Measurements from ENCODE around the gene DNM3.
"Not testable (repeated sequence)": the region's sequence is repeated elsewhere in the genome, so short reads cannot be mapped to it uniquely, and the experiment has no call there.

The DNM3 gene

DNA sequence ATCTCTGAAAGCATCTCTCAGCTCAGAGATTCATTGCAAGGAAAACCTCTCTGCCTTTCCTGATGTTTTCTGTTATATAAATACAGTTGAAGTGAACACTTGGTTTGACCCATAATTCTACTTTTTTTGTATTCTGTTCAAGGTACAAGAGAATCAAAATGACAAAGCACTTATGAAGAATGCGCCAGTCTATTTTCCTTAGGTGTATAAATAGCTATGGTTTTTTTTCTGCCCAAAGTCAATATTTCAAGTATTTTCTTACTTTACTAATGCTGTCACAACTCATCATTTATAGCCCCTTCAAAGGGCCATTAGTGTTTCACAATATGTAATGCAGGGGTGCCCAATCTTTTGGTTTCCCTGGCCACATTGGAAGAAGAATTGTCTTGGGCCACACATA lies 436.7 kb downstream of the DNM3 start:
- no peak for DNase-seq (ENCODE audit: low spot score)

DNA sequence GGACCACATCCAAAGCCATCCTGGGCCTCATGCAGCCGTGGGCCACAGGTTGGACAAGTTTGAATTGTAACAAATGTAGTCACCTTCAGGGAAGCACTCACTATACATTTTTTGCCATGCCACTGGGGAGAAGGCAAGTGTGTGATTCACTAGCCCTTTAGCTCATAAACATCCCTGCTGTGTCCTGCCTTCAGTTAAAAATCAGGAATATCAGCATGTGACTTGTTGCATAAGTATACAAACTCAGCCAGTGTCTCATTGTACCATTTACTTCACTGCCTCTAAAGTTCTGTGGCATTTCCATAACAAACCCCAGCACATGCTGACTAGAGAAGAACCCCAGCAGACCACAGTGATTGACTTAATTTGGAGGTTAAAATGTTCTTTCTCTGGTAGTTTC lies 437.2 kb downstream of the DNM3 start:
- no peak for DNase-seq (ENCODE audit: low spot score)

DNA sequence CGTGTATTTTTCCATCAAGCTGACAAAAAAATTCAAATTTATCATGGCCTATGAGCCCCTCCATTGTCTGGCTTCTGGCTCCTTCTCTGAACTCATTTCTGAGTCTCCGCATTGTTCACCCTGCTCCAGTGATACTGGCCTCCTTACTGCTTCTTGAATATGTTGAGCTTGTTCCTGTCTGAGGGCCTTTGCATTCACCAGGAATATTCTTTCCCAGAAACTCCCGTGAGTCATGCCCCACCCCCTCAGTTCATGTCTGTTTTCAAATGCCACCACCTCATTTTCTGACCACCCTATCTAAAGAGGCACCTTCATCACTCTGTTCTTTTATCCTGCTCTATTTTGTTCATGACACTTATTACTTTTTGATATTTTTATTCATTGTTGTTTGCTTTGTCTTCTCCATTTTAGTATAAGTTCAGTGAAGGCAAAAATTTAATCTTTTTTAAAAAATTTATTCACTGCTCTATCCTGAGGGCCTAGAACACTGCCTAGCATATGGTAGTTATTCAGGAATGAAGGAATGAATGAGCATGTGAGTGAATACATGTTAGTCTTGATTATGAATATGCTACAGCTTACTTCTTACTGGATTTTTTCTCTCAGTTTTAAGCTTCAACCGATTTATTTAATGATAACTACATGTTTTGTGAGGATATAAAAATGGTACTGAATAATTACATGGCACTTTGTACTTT lies 438.8 kb downstream of the DNM3 start:
- no peak for DNase-seq (ENCODE audit: low spot score)

DNA sequence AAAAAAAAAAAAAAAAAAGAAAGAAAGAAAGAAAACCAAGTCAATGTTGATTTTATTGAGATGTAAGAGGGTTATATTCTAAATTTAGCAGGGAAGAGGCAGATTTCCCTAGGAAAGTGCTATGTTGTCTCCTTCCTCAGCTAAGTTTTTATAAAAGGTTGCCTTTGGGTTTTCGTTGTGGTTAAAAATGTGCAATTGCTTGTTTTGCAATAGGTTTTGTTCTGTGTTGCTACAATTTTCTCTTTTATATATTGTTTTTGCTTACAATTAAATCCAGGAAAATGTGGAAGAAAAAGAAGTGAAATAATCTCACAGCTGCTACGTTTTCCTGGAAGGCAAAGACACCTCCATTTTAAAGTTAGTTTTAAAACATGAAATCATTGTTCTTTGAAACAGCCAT lies 442.5 kb downstream of the DNM3 start:
- no peak for DNase-seq (ENCODE audit: low spot score)

DNA sequence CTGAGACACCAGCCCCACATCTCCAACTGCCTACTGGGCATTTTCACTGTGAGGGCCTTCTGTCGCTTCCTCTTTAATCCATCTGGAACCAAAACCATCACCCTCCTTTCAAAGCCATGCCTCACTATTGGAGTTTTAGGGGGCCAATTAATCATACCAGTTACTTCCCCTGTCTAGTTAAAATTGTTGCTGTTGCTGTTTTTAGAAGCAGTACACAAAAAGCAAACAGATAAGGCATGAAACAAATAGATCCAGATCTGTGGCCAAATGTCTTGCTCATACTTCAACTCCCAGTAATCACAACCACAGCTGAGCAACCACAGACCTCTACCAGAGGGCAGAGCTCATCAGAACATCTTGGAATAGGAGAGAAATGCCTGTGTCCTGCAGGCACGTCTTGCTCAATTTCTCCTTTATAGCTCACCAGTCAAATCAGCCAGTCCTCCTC lies 445.4 kb downstream of the DNM3 start:
- no peak for DNase-seq (ENCODE audit: low spot score)

DNA sequence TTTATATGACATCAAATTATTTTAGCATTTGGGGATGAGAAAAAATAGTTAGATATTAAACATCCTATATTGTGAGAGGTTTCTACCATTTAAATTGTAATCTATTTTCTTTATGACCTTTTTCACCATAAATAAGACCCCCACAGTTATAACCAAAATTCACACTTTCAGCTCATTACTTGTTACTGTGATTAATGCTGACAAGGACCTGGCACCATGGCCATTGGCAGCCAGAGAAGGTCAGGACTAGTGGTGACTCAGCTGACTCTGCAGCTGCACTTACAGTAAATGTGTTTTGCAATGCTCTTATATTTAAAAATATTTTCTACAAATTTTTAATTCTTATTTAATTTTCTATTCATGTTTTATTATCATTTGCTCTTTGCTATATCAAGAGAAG lies 445.9 kb downstream of the DNM3 start:
- peak; percentile 37 for DNase-seq (ENCODE audit: low spot score)

DNA sequence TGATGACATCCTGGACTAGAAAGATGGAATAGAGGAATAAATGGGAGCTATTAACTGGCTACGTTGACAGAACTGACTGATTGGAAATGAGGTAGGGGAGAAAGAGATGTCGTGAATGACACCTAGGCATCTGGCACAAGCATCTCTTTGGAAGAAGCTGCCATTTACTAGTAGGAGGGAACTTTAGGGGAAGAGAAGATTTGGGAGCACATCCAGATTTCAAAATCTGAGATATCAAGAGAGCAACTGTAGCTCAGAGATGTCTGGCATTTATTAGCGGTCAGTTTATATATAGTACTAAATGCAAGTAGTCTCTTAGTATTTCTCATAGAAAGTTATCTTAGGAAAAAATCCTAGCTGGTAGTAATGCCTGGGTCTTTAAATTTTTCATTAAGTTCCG lies 447.3 kb downstream of the DNM3 start:
- DNase-seq (ENCODE audit: low spot score), result no peak

DNA sequence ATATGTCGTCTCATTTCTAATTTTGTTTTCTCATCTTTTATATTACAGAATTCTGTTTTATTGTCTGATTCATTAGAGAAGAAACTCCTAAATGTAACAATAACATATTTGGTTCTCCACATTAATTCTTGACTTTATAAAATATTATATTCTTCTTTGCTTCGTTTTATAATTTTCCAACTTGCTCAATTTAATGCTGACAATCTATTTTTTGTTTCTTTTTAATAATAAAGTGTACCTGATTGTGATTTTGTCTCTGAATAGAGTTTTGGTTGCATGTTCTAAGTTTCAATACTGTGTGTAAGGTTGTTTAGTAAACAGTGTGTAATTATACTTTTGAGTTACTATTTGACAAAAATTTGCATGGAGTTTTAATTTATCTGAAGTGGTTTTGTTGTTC lies 448.1 kb downstream of the DNM3 start:
- no peak for DNase-seq (ENCODE audit: low spot score)

DNA sequence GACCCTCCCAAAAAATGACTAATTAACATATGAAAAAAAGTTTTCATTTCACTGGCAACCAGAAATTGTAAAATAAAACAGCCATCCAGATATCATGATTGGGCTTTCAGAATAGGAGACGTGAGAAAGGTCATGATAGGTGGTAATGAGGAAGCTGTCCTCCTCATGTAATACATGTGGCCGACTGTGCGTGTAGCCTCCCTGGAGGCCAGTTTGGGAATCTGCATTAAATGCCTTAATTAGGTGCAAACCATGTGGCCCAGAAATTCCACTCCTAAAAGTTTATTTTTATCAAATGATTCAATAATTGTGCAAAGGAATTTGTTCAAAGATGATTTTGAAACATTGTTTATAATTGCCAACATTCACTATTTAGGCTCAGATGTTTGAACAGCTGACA lies 451.5 kb downstream of the DNM3 start:
- DNase-seq (ENCODE audit: low spot score), result no peak

DNA sequence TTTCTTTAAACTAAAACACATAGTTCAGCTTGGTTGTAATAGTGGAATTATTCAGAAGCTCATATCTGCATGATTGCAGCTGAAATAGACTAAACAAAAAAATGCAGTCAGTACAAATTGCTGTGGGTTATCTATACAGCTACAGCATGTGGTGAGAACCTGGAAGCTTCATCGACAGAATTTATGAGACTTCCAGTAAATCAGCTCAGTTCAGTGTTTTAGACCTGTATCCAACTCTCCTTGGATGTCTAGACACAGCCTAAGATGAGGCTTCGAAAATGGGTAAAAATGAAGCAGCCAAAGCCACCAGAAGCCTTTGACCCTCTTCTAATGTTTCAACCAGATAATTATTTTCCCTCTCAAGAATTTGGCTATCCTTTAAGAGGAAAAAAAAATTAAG lies 452.1 kb downstream of the DNM3 start:
- no peak for DNase-seq (ENCODE audit: low spot score)

DNA sequence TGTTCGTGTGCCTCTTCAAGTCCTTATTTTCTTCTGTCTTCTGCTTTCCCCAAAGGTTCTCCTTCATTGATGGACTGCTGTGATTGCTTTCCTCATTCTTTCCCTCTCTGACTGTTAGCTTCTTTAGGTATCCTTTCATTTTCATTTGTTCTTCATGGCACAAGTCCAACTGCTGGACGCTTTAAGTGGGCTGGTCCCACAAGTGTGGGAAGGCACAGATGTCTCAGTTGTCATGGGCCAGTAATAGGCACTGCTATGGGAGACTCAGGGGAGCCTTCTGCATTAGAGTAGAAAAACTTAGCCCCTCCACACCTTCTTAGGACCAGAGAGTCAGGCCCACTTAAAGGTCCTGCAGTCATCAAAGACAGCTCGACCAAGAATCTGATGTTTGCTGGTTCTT lies 456.8 kb downstream of the DNM3 start:
- DNase-seq (ENCODE audit: low spot score), result no peak

DNA sequence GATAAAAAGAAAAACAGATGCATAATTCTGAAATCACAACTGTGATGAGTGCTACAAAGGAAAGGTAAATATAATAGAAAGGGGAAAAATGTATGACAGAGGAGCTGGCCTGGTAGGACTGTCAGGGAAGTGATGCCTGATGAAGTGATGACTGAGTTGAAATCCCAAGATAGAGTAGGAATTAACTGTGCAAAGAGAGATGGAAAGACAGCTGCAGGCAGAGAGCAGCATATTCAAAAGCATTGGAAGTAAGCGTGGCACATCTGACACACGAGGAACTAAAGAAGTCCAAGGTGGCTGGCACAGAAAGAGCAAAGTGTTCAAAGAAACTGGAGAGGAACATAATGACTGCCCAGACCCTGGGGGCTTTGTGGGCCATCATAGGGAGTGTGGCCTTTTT lies 457.6 kb downstream of the DNM3 start:
- no peak for DNase-seq (ENCODE audit: low spot score)

DNA sequence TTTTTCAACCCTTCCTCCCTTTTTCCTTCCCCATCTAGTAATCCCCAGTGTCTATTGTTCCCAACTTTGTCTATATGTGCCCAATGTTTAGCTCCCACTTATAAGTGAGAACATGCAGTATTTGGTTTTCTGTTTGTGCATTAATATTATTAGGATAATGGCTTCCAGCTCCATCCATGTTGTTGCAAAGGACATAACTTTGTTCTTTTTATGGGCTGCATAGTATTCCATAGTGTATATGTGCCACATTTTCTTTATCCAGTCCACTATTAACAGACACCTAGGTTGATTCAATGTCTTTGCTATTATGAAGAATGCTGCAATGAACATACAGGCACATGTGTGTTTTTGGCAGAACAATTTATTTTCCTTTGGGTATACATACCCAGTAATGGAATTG lies 458.2 kb downstream of the DNM3 start:
- DNase-seq (ENCODE audit: low spot score), result no peak

DNA sequence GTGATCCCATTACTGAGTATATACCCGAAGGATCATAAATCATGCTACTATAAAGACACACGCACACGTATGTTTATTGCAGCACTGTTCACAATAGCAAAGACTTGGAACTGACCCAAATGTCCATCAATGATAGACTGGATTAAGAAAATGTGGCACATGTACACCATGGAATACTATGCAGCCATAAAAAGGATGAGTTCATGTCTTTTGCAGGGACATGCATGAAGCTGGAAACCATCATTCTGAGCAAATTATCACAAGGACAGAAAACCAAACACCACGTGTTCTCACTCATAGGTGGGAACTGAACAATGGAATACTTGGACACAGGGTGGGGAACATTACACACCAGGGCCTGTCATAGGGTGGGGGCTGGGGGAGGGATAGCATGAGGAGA lies 466.2 kb downstream of the DNM3 start:
- DNase-seq (ENCODE audit: low spot score), result not testable (repeated sequence)

DNA sequence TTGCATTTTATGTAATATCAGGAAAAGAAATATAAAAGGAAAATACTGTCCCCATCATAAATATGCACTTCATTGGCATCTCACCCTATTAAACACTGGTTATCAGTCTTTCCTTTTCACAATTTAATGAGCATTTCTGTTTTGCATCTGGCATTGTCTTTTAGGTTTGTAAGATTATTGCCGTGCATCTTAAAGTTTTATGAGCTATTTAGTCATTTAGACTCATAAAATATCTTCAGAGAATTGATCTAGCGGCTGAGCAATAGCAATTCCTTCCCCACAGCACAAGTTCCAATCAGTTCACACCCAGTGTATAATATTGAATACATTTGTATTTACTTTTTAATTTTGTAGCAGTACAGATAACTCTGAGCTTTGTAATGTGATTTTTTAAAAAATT lies 466.8 kb downstream of the DNM3 start:
- no peak for DNase-seq (ENCODE audit: low spot score)

DNA sequence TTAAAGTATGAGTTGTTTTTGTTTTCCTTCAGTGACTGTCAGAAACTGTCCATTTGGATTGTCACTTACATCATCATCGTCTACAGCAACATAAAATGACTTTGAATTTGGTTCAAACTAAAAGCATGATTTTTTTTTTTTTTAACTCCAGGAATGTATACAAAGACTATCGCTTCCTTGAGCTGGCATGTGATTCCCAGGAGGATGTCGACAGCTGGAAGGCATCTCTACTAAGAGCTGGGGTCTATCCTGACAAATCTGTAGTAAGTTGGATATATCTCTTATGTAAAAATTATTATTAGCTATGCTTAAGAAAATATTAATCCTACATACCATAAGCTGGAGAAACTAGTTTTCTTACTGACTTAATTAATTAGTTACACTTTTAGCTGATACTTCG lies 467.3 kb downstream of the DNM3 start:
- DNase-seq (ENCODE audit: low spot score), result no peak

DNA sequence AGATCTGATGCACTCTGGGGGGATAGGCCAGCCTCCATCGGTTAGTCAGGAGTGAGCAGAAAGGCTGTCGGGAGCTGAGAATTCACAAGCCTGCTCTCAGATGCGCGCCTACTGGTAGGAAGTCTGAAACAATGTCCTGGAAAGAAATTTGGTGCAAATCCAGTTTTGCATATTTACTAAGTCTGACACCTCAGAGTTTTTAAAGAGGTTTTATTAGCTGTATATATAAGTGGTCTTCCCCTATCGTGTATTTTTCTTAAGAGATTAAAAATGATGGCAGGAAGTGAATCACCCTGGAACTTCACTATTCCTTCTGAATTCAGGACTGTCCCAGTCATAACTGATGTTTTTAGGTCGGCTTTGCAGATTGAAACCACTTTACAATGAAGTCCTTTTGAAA lies 479.4 kb downstream of the DNM3 start:
- DNase-seq (ENCODE audit: low spot score), result no peak

DNA sequence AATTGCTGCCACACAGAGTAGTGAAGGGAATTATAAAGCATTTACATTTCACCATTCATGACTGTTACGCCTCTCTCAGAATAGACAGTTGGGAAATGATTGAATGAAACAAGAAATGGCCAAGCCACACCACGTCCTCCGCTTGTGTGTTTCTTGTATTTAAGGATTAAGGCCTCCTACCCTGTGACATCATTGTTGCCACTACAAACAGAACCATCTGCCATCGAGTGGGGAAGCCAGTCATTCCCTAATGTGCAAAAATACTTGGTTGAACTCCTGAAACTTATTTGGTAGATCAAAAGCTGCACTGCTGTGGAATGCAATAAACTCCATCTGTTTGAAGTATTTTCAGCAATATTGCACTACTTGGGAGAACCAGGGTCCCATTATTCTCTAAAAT lies 480.2 kb downstream of the DNM3 start:
- no peak for DNase-seq (ENCODE audit: low spot score)

DNA sequence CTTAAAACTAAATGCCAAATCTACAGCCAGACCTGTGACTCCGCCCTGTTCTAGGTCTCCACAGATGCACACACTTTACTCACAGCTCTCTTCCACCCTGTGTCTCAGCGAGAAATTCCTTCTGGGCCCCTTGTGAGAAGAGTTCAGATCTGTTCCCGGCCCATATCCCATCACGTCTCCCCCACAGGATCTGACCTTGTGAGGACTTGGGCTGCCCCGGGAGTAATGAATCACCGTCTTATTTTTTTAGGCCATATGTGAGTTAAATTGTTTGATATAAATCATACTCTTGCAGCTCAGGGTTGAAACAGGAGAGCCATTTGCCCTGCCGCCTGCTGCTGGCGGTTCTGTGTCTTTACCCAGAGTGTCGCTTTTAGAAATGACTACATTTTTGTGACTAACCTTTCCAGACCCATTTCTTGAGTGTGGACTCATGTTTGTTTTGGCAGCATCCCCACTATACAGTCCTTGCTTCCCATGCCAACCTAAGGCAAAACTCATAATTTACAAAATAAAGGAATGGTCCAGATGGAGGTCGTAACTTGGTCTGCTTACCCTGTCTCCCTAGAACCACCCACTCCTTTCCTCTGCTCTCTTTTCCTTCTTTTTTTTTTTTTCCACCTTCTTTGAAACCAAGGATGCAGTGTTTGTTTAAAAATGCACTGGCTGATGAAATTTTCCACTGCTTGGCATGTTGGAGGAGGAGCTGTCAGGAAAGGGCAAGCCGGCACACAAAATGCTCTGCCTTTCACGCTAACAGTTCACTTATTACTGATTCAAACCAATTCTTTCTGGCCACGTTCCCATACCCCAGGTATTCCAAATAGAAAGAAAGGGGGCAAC lies 481.1 kb downstream of the DNM3 start:
- no peak for DNase-seq (ENCODE audit: low spot score)

DNA sequence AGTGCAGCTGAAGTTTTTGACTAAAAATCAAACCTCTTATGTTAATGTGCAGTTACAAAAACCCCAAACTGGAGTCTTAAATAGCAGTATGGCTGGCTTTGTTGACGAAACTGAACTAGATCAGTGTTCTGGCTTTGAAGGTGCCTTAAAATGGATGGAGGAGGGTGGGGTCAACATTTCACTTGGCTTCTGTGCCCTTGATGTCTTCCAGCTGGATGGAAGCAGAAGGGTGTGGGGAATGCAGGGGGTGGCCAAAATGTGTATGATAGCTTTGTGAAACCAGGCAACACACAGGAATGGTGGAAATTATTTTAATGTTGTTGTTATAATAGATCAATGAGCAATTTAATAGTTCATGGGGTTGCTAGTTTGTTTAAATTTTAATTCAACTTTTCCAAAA lies 482.4 kb downstream of the DNM3 start:
- no peak for DNase-seq (ENCODE audit: low spot score)

DNA sequence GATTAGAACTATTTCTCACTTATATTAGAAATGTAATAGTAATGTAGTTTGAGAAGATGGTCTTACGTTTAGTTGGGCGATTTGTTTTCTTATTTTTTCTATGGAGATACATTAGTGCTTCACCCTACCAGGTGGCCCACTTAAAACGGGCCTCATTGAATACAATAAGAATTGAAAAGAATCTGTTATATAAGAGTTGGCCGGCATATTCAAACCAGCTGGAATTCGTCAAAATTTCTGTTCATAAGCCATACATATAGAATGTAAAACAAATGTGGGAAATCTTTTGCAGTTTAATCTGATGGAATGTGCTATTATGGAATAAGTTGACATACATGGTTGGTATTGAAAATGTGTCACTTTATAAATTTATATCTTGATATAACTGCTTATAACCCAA lies 482.8 kb downstream of the DNM3 start:
- no peak for DNase-seq (ENCODE audit: low spot score)

DNA sequence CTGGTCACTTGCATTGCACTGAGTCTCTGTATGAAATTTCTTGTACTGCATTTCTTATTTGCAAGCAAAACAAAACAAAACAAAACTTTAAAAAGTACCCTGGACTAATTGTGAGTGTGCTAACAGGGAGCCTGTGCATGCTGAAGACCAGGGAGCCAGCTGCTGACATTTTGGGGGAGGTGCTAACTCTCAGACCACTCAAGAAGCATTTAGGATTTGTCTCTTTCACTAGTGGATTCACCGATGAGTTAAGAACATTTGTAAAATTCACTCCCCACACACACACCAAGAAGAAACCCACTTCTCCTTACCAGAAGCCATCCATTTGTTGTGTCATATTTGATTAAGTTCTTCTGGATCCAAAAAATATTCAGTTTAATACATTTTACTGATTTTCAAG lies 483.5 kb downstream of the DNM3 start:
- no peak for DNase-seq (ENCODE audit: low spot score)

DNA sequence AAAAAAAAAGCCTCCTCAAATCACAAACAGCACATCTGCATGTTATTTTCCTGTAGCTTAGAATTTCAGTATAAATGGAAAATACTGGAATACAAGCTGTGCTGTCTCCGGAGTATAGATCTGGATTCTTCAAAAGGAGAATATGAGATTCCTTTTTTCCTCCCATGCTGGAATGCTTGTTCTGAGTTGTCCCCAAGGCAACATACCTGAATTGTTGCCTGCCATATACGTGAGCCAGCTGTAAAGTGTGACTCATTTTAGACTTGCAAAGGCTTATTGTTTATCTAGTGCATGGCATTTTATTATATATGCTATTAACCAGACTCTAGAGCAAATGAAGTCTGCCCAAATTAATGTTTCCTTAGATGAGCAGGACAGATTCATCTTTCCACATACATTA lies 484.2 kb downstream of the DNM3 start:
- DNase-seq (ENCODE audit: low spot score), result no peak

DNA sequence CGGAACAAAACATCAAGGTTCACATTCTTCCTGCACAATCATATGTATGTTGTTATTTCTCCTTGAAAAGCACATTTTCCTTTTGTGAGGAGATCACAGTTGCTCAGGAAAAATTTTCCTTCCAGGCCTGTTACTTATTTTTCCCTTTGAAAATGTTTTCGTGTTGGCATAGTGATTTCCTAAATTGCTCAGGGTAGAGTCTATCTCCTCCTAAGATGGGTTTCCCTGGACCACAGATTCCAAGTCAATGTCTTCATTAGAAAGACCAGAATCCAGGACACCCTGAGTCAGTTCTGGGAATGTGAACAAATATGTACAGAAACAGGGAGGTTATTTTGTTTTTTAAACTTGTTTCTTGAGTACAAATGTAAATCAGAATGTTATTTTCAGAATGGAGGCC lies 484.8 kb downstream of the DNM3 start:
- no peak for DNase-seq (ENCODE audit: low spot score)

Data from globus pallidus (tissue), 1 donor.